ENCODE results near the gene NEUROD2.

DNA sequence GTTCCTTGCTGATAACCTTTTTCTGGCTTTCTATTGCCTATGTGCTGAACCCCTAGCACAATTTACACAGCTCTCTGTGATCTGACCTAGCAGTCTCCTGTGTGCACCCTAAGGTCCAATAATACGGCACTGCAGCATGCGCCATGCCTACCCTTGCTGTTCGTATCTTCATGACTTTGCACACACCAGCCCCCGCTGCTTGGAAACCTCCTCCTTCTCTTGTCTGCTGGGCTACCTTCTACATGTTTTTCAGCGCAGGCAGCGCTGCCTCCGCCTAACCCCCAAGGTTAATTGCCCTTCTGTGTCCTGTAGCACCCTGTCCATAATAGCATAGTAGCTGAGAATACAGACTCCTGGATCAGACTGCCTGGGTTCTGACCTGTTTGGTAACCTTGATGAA lies 30.6 kb upstream of the NEUROD2 start:
- TF ChIP-seq, protein P1, sequence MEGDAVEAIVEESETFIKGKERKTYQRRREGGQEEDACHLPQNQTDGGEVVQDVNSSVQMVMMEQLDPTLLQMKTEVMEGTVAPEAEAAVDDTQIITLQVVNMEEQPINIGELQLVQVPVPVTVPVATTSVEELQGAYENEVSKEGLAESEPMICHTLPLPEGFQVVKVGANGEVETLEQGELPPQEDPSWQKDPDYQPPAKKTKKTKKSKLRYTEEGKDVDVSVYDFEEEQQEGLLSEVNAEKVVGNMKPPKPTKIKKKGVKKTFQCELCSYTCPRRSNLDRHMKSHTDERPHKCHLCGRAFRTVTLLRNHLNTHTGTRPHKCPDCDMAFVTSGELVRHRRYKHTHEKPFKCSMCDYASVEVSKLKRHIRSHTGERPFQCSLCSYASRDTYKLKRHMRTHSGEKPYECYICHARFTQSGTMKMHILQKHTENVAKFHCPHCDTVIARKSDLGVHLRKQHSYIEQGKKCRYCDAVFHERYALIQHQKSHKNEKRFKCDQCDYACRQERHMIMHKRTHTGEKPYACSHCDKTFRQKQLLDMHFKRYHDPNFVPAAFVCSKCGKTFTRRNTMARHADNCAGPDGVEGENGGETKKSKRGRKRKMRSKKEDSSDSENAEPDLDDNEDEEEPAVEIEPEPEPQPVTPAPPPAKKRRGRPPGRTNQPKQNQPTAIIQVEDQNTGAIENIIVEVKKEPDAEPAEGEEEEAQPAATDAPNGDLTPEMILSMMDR (IDR thresholded peaks at IDR 0.05; ENCODE audit: low read depth, low read length, poor library complexity, severe bottlenecking) = no peak
- no peak for TF ChIP-seq EZH2phosphoT487 (IDR thresholded peaks at IDR 0.05; ENCODE audit: borderline replicate concordance, low read length)

All from DOHH2 (cell line).